ENCODE data around the gene POU3F1.
A peak's percentile ranks its signal among the peaks of the same experiment; 100 is the strongest.

POU3F1 gene

DNA sequence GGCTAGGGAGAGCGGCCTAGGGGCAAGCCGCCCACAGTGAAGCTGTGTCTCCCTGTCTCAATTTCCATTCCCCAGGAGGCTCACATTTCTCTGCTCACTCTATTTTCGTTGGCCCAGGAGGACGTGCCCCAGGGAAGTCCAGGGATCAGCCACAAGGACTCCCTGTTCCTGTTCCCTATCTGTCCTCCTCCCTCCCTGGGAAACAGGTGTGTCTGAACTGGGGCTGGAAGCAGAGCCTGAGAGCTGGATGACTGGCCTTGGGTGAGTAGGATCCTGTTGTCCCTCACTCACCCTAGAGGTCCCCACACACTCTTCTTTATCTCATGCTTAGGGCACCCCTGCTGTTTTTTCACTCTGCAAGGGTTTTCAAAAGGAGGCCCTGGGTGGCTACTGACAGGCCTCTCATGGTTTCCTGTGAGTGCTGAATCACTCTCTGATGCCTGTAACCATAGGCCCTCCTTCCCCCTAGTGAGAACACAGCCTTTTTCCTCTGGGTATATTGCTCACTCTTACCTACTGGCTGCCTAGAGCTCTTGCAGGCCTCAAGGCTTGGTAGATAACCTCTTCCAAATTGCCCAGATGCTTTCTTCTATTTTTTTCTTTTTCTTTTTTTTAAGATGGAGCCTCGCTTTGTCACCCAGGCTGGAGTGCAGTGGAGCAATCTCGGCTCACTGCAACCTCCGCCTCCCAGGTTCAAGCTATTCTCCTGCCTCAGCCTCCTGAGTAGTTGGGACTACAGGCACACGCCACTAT lies 37.3 kb downstream of the POU3F1 start:
- DNase-seq (ENCODE audit: low read depth): no peak
- no peak overlapping the region for H3K4me3 ChIP-seq (ENCODE audit: low read depth, low read length)
- in situ Hi-C loops (cut with HindIII; ENCODE audit: low sequenced_read_pairs): no loop called here
- no peak for TF ChIP-seq CTCF (IDR thresholded peaks at IDR 0.05; ENCODE audit: low read depth, low read length, missing control alignments)

DNA sequence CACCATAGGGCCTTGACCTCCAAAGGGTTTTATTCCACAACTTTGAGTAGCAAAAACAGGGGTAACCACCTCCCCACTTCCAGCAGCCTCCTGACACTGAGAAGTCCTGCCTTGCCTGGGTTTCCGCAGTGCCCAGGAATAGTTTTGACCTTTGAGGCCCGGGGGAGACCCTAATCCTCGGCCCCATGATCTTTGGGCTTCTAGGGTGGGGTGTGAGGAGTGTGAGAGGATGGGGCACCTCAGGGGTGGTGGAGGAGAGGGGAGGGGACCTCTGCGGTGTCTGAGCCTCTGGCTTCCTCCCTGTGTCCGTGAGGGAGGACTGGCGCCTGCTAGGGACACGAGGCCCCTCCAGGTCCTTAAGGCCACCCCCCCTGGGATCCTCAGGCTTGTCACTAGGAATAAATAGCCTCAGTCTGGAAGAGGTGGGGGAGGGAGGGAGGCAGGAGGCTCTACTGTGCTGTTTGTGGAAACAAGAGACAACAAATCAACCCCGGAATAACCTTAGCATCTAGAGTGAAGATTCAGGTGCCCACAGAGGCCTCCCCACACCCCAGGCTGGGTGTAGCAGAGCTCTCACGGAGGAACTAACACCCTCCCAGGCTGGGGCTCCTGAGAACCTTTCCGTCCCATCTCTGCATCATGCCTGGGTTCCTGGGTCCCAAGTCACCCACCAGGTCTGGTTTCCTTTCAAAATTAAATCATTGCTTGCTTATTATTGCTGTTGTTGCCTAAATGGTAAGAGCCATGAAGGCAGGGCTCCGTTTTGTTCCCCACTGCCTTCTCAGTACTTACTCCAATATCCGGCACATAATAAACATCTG lies 40.4 kb downstream of the POU3F1 start:
- no peak for TF ChIP-seq CTCF (IDR thresholded peaks at IDR 0.05; ENCODE audit: low read depth, low read length, missing control alignments)
- DNase-seq (ENCODE audit: low read depth): no peak
- H3K4me3 ChIP-seq (ENCODE audit: low read depth, low read length): peak overlapping the region; percentile 88
- in situ Hi-C loops (cut with HindIII; ENCODE audit: low sequenced_read_pairs): no loop called here

DNA sequence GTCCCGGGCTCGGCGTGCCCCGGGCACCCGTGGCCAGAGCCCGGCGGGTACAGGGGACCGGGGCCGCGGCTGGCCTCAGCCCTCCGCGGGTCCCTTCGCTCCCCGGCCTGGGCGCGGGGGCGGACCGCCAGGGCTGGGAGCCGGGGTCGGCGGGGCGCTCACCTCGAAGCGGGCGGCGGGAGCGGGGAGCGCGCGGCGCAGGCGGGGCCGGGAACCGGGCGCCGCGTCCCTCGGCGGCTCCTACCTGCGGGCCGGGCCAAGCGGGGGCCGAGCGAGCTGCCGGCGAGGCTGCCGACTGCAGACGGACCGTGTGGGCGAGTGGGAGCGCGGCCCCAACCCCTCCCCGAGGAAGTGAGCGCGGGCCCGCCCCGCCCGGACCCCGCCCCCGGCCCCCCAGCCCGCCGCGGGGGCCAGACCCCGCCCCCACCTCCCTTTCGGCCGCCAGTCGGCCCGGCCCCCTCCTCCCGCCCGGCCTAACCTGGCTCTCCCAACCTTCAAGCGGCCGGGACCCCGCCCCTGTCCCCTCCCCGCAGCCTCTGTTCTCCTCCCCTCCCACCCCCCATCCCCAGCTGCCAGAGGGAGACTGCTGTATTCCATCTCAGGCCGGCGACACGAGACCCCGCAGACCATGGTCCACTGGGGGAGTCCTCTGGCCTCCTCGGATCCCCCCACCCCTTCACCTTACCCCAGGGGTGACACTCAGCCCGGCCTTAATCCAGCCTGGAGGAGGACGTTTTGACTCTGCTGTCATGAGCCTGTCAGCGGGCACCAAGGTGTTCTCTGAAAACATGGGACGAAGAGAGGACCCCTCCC lies 41.2 kb downstream of the POU3F1 start, which contains the start of gene FHL3:
FHL3 (minus strand) TSS at position 320 of the 813 bp plus-strand sequence. CDS start 6,102 bp downstream, outside the sequence.
- peak within 1 kb of the TSS; percentile 88 for H3K4me3 ChIP-seq (ENCODE audit: low read depth, low read length)

GRCh38 chr1:38004284-38005108 lies 42.1 kb downstream of the POU3F1 start:
- H3K4me3 ChIP-seq (ENCODE audit: low read depth, low read length): peak overlapping the region; percentile 88
- in situ Hi-C loops (cut with HindIII; ENCODE audit: low sequenced_read_pairs): no loop called here
- DNase-seq (ENCODE audit: low read depth): no peak
- TF ChIP-seq CTCF (IDR thresholded peaks at IDR 0.05; ENCODE audit: low read depth, low read length, missing control alignments): no peak

More for the DNA sequence above, 41.2 kb downstream of the POU3F1 start, which contains the start of gene FHL3:
- DNase-seq (ENCODE audit: low read depth): no peak
- no peak for TF ChIP-seq CTCF (IDR thresholded peaks at IDR 0.05; ENCODE audit: low read depth, low read length, missing control alignments)
- in situ Hi-C loops (cut with HindIII; ENCODE audit: low sequenced_read_pairs): no loop called here

GRCh38 chr1:38003261-38004250 lies 43.0 kb downstream of the POU3F1 start:
- DNase-seq (ENCODE audit: low read depth): no peak
- TF ChIP-seq CTCF (IDR thresholded peaks at IDR 0.05; ENCODE audit: low read depth, low read length, missing control alignments): no peak
- in situ Hi-C loops (cut with HindIII; ENCODE audit: low sequenced_read_pairs): no loop called here

More at GRCh38 chr1:38003261-38004250, 43.0 kb downstream of the POU3F1 start:
- H3K4me3 ChIP-seq (ENCODE audit: low read depth, low read length): peak overlapping the region; percentile 88
